ENCODE data around the gene ACLY. TPM values are rescaled to one million over a fixed set of nuclear protein-coding genes. Genes with fewer than 3 reads are reported as not detected.

Gene ACLY
- total and polyA plus RNA-seq, 2 of the 13 experiments (the other 11 are each of a cell fraction or from before 2014, with no cell fraction given) = 111 to 218 TPM

- FAIRE-seq (peak; percentile 28), ATAC-seq (no peak), DNase-seq (ENCODE audit: low spot score) (no peak)
- no peak overlapping the region for H3K4me3 ChIP-seq (replicated peaks in 1 of 3; ENCODE audit: insufficient read depth in 1 of 3, low read depth in 2 of 3, low read length in 3 of 3)
- peaks cover 59% of the 10 kb centered on the region for H3K4me1 ChIP-seq (ENCODE audit: insufficient read depth, low read length)
- in situ Hi-C loops (cut with HindIII; ENCODE audit: extremely low pct_ligation_motif_present, low pct_unique_long_range_greater_than_20kb) = no loop called here
- ChIA-PET CTCF (ENCODE audit: low intra/inter-chr PET ratio, low total read pairs) (no interaction called here), POLR2A (interaction anchor here (0.6 to 1.1 kb wide), 3 partner anchors 21 to 181 kb away, joined by 3 to 4 read pairs (median 3); partner anchors contain the start of gene EIF1)
- no peaks in the 10 kb centered on the region; a peak in 1 of 5 replicates for H3K27me3 ChIP-seq (ENCODE audit: control insufficient read depth in 1 of 2, insufficient read depth in 2 of 2, low read length in 2 of 2)
- peak overlapping the region; percentile 2 for H3K27ac ChIP-seq (ENCODE audit: extremely low read length, insufficient read depth, low read length)
- H3K4me2 ChIP-seq (ENCODE audit: low read depth, low read length) = no peak overlapping the region
- peaks cover 25 to 48% of the 10 kb centered on the region in 2 experiments for H3K36me3 ChIP-seq (replicated peaks in 1 of 2; ENCODE audit: control insufficient read depth in 1 of 2, insufficient read depth in 2 of 2, low read length in 2 of 2)
- intact Hi-C loops (cut with micrococcal nuclease; ENCODE audit: unreplicated experiment) = loop anchor here (5.0 to 10.0 kb wide), 2 partner anchors 38 to 55 kb away; partner anchors contain the start of genes FKBP10 and P3H4
- H3K79me2 ChIP-seq (ENCODE audit: insufficient read depth, low read length) = peaks cover 6% of the 10 kb centered on the region
- H3K9me3 ChIP-seq (ENCODE audit: low read length) = no peaks in the 10 kb centered on the region
- 60% methylated on average over 9 of the region's 9 CpGs for WGBS (ENCODE audit: low lambda C conversion rate)
- no TSS peak for BruUV-seq (replicated peaks)
- H4K20me1 ChIP-seq (ENCODE audit: insufficient read depth, low read length) = no peaks in the 10 kb centered on the region
- no peak overlapping the region for H3K9ac ChIP-seq (ENCODE audit: insufficient read depth, low read depth, low read length)
- no peak overlapping the region for H2AFZ ChIP-seq (ENCODE audit: low read length)
- 0 out of 2 replicates have a peak, but pooled peaks have one; percentile 52 for TF ChIP-seq NCOA1 (CRISPR knock-in tag; IDR thresholded peaks at IDR 0.05)
- TF ChIP-seq ISX (CRISPR knock-in tag; conservative IDR thresholded peaks at IDR 0.05) = no peak
- TF ChIP-seq FOXC1 (CRISPR knock-in tag; IDR thresholded peaks at IDR 0.05; ENCODE audit: borderline replicate concordance) = 0 out of 2 replicates have a peak, but pooled peaks have one; percentile 34
- no peak for TF ChIP-seq FOXA1 (IDR thresholded peaks at IDR 0.05)
- 0 out of 2 replicates have a peak, but pooled peaks have one; percentile 11 for TF ChIP-seq FOXA1 (CRISPR knock-in tag; IDR thresholded peaks at IDR 0.05)
- no peak for TF ChIP-seq KLF6 (CRISPR knock-in tag; IDR thresholded peaks at IDR 0.05)
- no peak for TF ChIP-seq MLXIP (CRISPR knock-in tag; IDR thresholded peaks at IDR 0.05; ENCODE audit: borderline replicate concordance)
- no peak for TF ChIP-seq SMAD3 (CRISPR knock-in tag; IDR thresholded peaks at IDR 0.05)
- TF ChIP-seq ZNF891 (CRISPR knock-in tag; IDR thresholded peaks at IDR 0.05) = no peak
- TF ChIP-seq E2F1 (CRISPR knock-in tag; IDR thresholded peaks at IDR 0.05) = no peak
- no peak for TF ChIP-seq ZNF781 (CRISPR knock-in tag; IDR thresholded peaks at IDR 0.05; ENCODE audit: borderline replicate concordance, not compliant biosample characterization)
- TF ChIP-seq FOXP4 (CRISPR knock-in tag; IDR thresholded peaks at IDR 0.05) = 0 out of 2 replicates have a peak, but pooled peaks have one; percentile 18
- peak; percentile 28; the same call in 1 of the 2 replicates for TF ChIP-seq ZMYM4 (CRISPR knock-in tag; IDR thresholded peaks at IDR 0.05)
- TF ChIP-seq ZNF841 (CRISPR knock-in tag; IDR thresholded peaks at IDR 0.05; ENCODE audit: borderline replicate concordance) = no peak
- no peak for TF ChIP-seq KMT2B (CRISPR knock-in tag; IDR thresholded peaks at IDR 0.05)
- TF ChIP-seq ZNF18 (CRISPR knock-in tag; IDR thresholded peaks at IDR 0.05; ENCODE audit: insufficient replicate concordance) = no peak
These were observed 49.3 kb downstream of the ACLY start for GRCh38 chr17:41869426-41869825.

Measured in HepG2 (cell line).